NCI-H345 treated with DMSO at 0.1 percent for 48 hours (cell line): Measurements from ENCODE around the gene SSNA1.
A peak's percentile ranks its signal among the peaks of the same experiment; 100 is the strongest.

Source experiments
- DNase-seq: peaks from one replicate; lab custom pipeline; 2025; ENCODE audit not compliant: unreplicated experiment; lab: John Stamatoyannopoulos, UW

Gene SSNA1

DNA sequence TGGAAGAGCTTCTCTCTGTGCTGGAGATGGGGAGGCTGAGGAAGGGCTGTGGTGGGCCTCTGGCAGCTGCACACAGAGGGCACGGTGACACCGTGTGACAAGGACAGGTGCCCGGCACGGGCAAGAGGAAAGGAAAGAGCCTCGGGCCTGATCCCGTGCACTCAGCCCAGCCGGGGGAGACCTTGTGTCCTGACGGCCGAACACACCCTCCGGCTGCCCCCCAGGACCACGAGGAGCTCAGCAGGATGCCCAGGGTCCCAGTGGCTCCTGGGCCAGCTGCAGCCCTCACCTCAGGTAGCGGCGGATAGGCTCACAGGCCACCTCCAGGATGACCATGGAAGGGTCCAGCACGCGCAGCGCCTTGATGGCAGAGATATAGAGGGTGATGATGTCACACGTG lies 5.6 kb upstream of the SSNA1 start:
- no peak for DNase-seq

DNA sequence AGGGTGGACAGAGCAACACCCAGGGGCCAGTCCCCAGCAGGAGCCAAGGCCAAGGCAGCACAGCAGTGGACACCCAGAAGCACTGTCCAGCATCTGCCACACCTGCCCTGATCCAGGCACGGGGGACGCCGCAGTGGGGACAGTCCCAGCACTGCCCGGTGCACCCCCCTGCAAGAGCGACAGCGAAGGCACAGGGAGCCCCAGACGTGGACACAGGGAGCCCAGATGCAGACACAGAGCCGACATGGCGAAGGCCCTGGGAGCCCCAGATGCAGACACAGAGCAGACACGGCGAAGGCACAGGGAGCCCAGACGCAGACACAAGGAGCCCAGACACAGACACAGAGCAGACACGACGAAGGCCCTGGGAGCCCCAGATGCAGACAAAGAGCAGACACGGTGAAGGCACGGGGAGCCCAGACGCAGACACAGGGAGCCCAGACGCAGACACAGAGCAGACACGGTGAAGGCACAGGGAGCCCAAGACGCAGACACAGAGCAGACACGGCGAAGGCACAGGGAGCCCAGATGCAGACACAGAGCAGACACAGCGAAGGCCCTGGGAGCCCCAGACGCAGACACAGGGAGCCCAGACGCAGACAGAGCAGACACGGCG lies 4.4 kb upstream of the SSNA1 start:
- DNase-seq: no peak

DNA sequence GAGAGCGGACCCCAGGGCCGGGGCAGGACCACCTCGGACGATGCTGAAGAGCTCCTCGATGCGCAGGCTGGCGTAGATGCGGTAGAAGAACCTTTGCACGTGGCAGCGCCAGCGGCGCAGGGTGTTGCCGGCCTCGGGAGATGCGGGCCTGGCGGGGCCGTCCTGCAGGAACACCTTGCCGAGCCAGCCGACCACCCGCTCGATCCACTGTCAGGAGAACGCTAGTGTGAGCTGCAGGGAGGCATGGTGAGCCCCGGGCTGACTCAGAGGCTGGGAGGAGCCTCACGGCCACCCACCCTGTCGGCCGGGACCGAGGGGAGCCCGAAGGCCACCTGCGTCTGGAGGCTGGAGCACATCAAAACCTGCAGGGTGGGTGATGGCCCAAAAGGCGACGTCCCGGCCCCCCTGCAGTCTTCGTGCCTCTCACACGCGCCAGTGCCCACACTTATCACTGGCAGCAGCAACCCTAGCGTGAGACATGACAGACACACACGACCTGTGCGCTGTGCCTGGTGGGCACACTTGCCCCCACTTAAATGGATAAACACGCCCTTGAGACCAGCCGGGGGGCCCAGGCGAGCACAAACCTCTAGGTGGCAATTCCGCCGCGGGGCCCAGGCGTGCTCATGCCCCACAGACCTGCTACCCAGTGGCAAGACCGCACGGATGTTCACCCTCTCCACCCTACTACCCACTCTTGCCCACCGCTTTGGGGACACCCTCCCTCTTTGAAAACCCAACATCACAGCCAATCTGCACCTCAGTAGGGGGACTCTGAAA lies 3.4 kb upstream of the SSNA1 start:
- no peak for DNase-seq

DNA sequence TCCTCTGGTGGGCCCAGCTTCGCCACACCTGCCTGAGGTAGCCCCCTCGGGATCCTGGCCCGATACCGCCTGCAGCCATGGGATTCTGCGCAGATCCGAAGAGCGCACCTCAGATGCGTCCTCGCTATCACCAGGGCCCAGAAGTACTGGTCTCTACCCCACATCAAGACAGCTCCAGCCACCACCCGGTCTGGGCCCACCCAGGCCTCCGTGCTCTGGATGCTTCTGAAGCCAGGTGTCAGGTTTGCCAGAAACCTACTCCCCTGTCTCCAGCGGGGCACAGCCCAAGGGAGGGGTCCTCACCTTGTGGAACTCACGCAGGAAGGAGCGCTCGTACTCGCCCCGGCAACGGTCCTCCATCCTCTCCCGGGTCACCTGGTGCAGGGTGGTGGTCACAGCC lies 2.6 kb upstream of the SSNA1 start:
- DNase-seq: no peak

GRCh38 chr9:137186385-137186784 lies 2.1 kb upstream of the SSNA1 start:
- DNase-seq: no peak

DNA sequence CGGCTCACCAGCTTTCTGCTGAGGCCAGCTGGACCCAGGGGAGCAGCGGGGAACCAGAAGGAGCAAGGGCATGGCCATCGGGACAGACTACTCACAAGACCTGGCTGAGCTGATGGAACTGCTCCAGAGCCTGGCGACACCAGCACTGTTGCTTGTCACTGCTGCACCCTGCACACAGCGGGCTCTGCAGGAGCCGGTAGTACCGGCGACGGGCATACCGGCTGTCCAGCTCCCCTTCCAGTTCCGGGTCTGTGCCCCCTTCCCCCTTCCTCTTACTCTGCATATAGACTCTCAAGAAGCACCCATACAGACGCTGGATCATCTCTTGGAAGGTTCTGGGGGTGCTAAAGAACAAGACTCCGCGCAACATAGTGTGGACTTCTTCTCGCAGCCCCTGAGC lies 1.1 kb upstream of the SSNA1 start:
- DNase-seq: no peak

DNA sequence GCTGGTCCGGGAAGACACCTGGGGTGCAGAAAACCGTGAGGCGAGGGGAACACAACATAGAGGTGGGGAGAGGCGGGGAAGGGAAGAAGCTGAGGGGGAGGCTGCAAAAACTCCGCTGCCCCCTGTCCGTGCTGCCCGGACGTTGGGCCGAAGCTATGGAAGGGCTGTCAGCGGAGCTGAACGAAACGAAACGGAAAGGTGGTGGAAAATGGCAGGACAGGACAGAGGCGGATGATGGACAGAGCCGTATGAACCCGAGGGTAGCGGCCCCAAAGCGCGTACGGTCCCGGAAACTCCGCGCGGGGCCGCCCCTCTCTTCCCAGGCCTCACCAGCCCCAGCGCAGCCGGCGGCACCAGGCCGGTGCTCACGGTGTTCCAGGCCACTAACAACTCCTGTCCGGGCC lies 388 bp upstream of the SSNA1 start:
- no peak for DNase-seq

- no peak for DNase-seq
These were observed 1.1 kb downstream of the SSNA1 start for GRCh38 chr9:137189297-137190295.

- no peak for DNase-seq
These were observed 1.9 kb downstream of the SSNA1 start for GRCh38 chr9:137190315-137190856.

DNA sequence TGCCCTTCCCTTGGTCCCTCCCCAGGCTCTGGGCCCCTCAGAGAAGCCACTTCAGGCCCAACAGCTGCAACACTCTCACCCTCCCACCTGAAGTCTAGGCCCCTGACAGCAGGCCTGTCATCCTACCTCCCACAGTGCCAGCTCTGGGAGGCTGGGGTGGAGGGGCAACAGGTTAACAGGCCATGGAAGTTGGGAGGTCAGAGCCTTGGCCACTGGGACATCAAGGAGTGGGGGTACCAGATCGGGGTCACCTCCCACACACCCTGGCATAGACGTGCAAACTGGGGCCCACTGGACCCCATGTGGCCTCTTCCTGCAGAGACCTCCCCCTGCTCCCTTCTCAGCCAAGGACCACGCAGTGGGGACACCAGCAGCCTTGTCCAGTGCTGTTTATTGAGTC lies 2.8 kb downstream of the SSNA1 start:
- DNase-seq: no peak

GRCh38 chr9:137191691-137192447 lies 3.4 kb downstream of the SSNA1 start:
- DNase-seq: no peak

DNA sequence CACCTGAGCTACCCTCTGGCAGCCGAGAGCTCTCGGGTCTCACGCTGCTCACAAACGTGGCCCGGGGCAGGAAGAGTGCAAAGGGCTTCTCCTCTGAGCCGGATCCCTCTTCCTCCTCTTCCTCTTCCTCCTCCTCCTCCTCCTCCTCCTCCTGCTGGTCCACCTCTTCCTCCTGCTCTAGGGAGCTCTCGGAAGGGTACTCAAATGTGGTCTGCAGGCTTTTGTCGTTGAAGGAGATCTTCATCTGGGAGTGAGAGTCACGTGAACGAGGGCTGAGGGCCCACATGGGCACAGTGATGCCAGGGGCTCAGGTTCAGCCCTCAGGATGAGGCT lies 3.9 kb downstream of the SSNA1 start:
- DNase-seq: no peak

GRCh38 chr9:137192859-137193258 lies 4.4 kb downstream of the SSNA1 start:
- DNase-seq: no peak

- no peak for DNase-seq
These were observed 5.3 kb downstream of the SSNA1 start for GRCh38 chr9:137193771-137194170.

DNA sequence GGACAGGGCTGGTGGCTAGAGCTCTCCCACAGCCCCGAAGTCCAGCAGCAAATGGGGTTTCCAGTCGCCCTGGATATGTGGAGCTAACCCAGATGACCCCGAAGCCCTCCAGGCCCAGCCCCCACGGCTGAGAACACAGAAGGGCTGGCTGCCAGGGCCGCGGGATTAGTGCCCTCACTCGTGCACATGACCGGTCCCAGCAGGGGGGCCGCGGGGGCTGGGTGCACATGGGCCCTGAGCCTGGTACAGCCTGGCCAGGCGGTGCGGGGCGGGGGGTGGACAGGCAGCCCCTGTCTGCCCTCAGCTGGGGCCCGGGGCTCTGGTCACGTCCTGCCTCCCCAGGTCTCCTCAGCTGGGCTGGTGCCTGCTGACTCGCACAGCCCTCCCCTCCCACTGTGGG lies 5.9 kb downstream of the SSNA1 start:
- no peak for DNase-seq

- peak; percentile 39 for DNase-seq
These were observed 6.4 kb downstream of the SSNA1 start for GRCh38 chr9:137194909-137195308.

GRCh38 chr9:137195525-137196220 lies 7.2 kb downstream of the SSNA1 start:
- DNase-seq: peak; percentile 95

- no peak for DNase-seq
These were observed 9.8 kb downstream of the SSNA1 start for GRCh38 chr9:137198051-137198901.

GRCh38 chr9:137198902-137199283 lies 10.4 kb downstream of the SSNA1 start:
- no peak for DNase-seq
